Fibroblast of upper back skin (primary cell): Measurements from ENCODE around the gene PLP2.
"Not testable (repeated sequence)": the region's sequence is repeated elsewhere in the genome, so short reads cannot be mapped to it uniquely, and the experiment has no call there.

Experiments
- DNase-seq: peaks from one replicate; pipeline ENCODE4 v3.0.0-alpha.2; 2013

The PLP2 gene

GRCh38 chrX:49164589-49165360 lies 6.9 kb upstream of the PLP2 start:
- no peak for DNase-seq

GRCh38 chrX:49165901-49166881 lies 5.5 kb upstream of the PLP2 start:
- DNase-seq: peak; percentile 51

- DNase-seq: peak; percentile 70
Measured at GRCh38 chrX:49166914-49167739, 4.6 kb upstream of the PLP2 start.

GRCh38 chrX:49167740-49168108 lies 4.0 kb upstream of the PLP2 start:
- no peak for DNase-seq

GRCh38 chrX:49172280-49172780 lies 632 bp downstream of the PLP2 start:
- DNase-seq: no peak

GRCh38 chrX:49173544-49173943 lies 1.8 kb downstream of the PLP2 start:
- not testable (repeated sequence) for DNase-seq

GRCh38 chrX:49174723-49175122 lies 3.0 kb downstream of the PLP2 start:
- DNase-seq: no peak

- no peak for DNase-seq
Measured at GRCh38 chrX:49175435-49176274, 4.0 kb downstream of the PLP2 start.

- no peak for DNase-seq
Measured at GRCh38 chrX:49176421-49177326, 5.0 kb downstream of the PLP2 start.

GRCh38 chrX:49177338-49177833 lies 5.7 kb downstream of the PLP2 start:
- DNase-seq: no peak

GRCh38 chrX:49177873-49178480 lies 6.3 kb downstream of the PLP2 start:
- DNase-seq: no peak

GRCh38 chrX:49178537-49178936 lies 6.8 kb downstream of the PLP2 start:
- no peak for DNase-seq

- DNase-seq: no peak
Measured at GRCh38 chrX:49179358-49179757, 7.7 kb downstream of the PLP2 start.

- DNase-seq: no peak
Measured at GRCh38 chrX:49183701-49184281, 12.1 kb downstream of the PLP2 start.

GRCh38 chrX:49184294-49185281 lies 12.9 kb downstream of the PLP2 start:
- DNase-seq: peak; percentile 87

GRCh38 chrX:49186125-49187027 lies 14.7 kb downstream of the PLP2 start, which contains the start of gene PRICKLE3:
Gene PRICKLE3 (minus strand): TSS chrX:49186373. CDS start chrX:49186297, 76 bp downstream.
- DNase-seq: peak; percentile 48

- DNase-seq: no peak
Measured at GRCh38 chrX:49187028-49187394, 15.3 kb downstream of the PLP2 start.
